Ovary (tissue), 3 donors: ENCODE data around the gene EIF5.

Experiments used
- EP300 ChIP-seq: sonication (generic); formaldehyde crosslinking; IDR thresholded peaks from one replicate; pipeline ENCODE4 v1.6.1; 2017; ENCODE audit warnings: antibody characterized with exemption
- POLR2A ChIP-seq: fragments of 450-650 bp; IDR thresholded peaks from one replicate; pipeline ENCODE4 v1.6.1; 2017; ENCODE audit warnings: antibody characterized with exemption, mild to moderate bottlenecking, moderate library complexity
- TF ChIP-seq, protein P1 (sequence below), 3 donors: fragments of 450-650 bp in 2 of 3; fragments of 200-600 bp in 1 of 3; IDR thresholded peaks; one replicate each; pipeline versions ENCODE4 v1.5.1 to v1.8.0; 2016 to 2022; ENCODE audit warnings: antibody characterized with exemption in 3 of 3, mild to moderate bottlenecking in 1 of 3
- donor health status: DM: no; HTN: no; CAD: no.

DNA sequence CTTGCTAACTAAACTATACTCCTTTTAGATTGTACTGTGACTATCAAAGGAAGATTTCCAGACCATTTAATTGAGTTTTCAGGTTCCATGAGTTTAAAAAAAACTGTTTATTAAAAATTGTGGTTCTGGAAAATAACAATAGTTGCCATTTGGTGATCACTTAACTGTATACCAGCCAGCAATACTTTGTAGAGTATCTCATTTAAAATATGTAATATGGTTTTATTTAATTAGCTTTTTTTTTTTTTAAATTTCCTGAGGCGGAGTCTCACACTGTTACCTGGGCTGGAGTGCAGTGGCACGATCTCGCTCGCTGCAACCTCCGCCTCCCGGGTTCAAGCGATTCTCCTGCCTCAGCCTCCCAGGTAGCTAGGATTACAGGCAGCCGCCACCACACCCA, 58.5 kb downstream of the EIF5 start:
- TF ChIP-seq, protein P1, sequence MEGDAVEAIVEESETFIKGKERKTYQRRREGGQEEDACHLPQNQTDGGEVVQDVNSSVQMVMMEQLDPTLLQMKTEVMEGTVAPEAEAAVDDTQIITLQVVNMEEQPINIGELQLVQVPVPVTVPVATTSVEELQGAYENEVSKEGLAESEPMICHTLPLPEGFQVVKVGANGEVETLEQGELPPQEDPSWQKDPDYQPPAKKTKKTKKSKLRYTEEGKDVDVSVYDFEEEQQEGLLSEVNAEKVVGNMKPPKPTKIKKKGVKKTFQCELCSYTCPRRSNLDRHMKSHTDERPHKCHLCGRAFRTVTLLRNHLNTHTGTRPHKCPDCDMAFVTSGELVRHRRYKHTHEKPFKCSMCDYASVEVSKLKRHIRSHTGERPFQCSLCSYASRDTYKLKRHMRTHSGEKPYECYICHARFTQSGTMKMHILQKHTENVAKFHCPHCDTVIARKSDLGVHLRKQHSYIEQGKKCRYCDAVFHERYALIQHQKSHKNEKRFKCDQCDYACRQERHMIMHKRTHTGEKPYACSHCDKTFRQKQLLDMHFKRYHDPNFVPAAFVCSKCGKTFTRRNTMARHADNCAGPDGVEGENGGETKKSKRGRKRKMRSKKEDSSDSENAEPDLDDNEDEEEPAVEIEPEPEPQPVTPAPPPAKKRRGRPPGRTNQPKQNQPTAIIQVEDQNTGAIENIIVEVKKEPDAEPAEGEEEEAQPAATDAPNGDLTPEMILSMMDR (IDR thresholded peaks at IDR 0.05), result no peak
- TF ChIP-seq EP300 (no peak), POLR2A (no peak)
